Left hindlimb (tissue), 1 donor: ENCODE measurements around the gene ZNF613.
A peak's percentile ranks its signal among the peaks of the same experiment; 100 is the strongest.
"Not testable (repeated sequence)": the region's sequence is repeated elsewhere in the genome, so short reads cannot be mapped to it uniquely, and the experiment has no call there.

Source experiments
- DNase-seq: peaks from one replicate; pipeline ENCODE4 v3.0.0-alpha.2; 2018

Gene ZNF613

DNA sequence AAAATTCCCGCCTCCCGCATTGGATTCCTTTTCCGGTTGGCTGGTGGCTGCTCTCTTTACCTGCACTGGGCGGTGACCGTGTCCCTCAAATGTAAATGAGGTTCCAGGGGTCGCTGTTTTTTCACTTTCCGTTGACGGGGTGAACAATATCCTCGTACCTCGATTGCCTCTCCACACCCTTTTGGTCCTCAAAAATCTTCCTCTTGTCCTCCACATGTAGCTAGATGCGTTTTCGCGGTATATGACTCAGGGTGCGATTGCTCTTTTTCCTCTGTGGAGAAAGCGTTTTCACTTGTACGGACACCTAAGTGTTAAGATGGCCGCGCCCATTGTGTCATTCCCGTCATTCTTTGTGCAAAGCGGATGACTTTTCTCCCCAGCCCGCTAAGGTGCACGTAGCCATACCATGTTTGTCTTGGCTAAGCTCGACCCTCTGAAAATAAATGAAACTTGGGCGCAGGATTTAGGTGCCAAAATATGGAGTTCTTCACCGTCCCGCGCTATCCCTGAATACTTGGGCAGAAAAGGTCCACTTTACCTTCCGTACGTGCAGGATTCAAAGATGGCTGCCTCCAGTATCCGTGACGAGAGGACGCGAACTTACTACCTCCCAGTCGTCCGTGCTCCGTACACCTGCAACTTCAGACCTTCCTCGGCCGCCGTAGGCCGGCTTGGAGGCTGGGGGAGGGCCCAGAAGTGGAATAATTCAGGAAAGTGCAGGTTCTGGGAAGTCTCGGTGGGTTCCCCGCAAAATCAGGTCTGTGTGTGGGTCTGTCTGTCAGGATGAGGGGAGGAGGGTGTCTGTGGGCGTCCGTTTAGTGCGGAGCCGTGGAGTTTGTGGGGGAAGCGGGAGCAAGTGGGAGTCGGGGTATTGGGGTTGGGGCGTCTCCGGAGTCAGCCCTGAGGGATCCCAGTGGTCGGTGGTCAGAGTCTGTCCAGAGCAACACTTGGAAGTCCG is at the start of gene ZNF613:
ZNF613 (plus strand) TSS at position 689 of the 958 bp plus-strand sequence. CDS start 8,749 bp downstream, outside the sequence.
- DNase-seq, result peak; percentile 93

DNA sequence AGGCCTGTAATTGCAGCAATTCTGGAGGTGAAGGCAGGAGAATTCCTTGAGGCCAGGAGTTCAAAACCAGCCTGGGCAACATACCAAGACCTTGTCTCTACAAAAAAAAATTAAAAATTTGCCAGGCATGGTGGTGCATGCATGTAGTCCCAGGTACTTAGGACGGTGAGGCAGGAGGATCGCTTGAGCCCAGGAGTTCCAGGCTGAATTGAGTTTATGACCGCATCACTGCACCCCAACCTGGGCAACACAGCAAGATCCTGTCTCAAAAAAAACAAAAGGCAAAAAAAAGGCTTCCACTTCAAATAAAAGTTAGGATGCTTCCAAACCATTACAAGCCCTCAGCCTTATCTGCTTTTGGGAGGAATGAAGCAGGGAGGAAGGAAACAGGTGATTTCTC is 44.8 kb upstream of the ZNF613 start:
- no peak for DNase-seq

DNA sequence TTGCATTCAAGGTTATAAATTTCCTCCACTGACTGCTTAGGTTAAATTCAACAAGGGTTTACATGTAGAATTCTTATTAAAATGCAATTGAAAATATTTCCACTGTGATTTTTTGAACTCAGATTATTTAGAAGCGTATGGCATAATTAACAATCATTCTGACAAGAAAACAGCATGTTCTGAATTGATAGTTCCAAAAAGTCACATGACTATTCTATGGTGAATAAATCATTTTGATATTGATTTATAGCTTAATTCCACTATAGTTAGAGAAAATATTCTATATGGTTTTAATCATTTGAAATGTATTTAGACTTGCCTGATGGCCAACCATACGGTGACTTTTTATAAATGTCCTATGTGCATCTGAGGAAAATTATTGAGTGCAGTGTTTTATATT is 42.6 kb upstream of the ZNF613 start:
- DNase-seq, result no peak

DNA sequence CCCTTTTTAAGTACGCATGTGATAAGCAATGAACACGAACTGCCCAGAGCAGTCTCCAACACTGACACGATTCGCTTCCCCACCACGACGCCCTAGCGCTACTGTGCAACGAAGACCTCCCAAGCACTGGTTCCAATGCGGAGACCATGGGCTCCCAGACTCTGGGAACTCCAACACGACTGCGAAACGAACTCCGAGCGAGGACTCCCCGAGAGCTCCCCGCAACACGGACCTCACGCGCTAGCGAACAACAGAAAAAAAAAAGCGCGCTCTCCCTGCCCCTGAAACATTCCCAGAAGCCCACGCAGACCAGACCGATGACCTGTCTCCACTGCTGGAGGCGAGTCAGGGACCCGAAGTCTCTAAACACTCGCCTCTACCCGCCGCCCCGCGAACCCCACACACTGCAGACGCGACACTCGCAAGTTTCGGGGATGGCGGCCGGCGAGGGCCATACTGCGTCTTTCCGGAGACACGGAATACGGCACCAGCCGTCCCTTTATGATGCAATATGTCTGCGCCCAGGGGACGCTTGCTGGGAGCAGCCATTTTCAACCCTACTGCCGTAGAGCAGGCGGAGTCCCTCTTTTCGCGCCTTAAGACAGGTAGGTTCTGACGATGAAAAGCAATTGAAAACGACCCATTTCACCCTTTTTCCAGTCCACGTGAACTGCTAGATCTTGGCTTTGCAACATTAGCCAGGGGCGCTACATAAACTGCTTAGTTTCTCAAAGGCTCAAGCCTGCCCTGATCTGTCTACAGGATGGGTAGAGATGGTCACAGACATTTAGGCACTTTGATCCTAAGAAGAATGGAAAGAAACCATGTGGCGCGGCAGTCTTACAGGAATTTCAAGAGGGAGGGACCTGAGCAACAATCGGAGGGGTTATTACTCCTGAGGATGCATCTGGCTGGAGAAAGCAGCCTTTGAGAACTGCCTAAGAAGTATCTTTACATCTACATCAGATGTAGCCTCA is 39.5 kb upstream of the ZNF613 start, which contains the start of gene ZNF577:
ZNF577 (minus strand) TSS at position 430 of the 977 bp plus-strand sequence. CDS start 7,569 bp downstream, outside the sequence.
- peak; percentile 93 for DNase-seq

DNA sequence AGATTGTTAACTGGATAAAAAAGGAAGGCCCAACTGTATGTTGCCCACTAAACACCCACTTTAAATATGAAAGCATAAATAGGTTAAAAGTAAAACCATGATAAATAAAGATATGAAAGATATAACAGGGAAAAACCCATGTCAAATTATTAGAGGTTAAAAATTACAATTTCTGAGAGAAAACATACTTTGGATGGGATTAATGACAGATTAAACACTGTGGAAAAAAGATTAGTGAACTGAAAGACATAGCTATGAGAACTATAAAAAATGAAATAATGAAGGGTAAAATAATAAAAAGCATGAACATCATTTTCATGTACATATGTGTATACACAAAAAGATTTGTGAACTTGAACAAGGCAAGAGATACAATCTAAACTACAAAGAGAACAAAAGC is 37.3 kb upstream of the ZNF613 start:
- no peak for DNase-seq

DNA sequence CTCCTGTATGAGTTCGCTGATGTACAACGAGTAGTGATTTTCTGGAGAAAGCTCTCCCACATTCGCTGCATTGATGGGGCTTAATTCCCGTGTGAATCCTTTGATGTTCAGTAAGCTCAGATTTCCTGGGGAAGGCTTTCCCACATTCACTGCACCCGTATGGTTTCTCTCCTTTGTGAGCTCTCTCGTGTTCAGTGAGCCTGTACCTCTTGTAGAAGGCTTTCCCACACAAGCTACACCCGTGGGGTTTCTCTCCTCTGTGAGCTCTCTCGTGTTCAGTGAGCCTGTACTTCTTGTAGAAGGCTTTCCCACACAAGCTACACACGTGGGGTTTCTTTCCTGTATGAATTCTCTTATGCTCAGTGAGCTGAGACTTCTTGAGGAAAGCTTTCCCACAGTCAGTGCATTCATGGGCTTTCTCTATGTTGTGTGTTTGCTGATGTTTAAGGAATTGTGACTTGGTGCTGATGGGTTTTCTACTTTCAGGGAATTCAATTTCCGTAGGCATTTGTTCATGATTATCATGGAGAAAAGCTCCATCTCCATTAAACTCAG is 36.0 kb upstream of the ZNF613 start:
- no peak for DNase-seq

DNA sequence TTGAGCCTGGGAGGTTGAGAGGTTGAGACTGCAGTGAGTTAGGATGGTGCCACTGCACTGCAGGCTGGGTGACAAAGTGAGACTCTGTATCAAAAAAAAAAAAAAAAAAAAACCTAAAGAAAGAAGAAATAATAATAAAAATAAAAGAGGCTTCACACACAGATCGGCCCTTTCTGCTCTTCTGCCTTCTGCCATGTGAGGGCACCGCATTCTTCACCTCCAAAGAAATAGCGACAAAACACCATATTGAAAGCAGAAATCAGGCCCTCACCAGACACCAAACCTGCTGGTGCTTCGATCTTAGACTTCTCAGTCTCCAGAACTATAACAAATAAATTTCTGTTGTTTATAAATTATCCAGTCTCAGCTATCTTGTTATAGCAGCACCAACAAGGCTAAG is 25.4 kb upstream of the ZNF613 start:
- no peak for DNase-seq

DNA sequence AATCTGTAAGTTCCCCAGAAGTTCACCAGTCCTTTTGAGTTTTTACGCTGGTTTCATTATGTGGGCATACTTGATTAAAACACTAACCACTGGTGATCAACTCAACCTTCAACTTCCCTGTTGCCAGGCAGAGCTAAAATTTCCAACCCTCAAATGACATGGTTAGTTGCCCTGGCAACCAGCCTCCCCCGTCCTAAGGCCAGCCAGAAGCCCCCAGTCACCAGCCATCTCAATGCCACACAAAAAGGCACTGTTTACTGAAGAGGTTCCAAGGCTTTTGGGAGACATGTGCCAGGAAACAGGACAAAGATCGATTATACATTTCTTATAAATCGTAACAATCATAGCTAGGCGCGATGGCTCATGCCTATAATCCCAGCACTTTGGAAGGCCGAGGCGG is 24.1 kb upstream of the ZNF613 start:
- DNase-seq, result no peak

DNA sequence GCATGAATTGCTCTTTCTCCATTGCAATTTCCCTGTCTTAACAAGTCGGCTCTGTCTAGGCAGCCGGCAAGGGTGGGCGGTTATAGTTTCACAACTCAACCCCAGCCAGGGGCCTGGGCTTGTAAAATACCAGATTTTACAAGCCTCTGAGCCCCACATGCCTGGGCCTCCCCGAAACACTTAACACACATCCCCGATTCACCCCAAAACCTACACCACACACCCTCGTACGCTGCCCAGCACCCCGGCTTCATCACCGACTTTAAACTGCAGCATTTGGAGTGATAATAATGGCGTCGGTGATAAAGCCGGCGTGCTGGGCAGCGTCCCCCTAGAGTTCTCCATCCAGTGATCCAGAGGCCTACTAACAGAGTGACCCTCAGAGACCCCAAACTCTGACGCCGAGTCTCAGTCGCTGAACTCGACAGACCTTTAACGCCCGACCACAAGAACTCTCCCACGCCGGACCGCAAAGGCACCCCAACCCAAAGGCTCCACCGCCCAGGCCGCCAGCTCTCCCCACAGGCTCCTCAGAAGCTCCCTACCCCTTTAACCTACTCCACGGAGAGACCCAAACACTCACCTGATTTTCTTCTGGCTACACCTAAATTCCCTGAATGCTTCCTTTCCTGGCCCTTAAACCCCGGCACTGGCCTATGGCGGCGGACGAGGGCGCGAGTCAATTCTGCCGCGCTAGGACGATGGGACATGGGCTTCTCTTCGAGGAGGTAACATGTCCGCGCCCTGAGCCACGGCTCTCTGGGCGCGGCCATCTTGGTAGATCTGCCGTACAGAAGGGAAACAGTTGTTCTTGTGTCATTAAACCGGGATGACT is 22.7 kb upstream of the ZNF613 start, which contains the start of gene ZNF649:
ZNF649 (minus strand) TSS at position 687 of the 835 bp plus-strand sequence. CDS start 4,910 bp downstream, outside the sequence.
- peak; percentile 89 for DNase-seq

DNA sequence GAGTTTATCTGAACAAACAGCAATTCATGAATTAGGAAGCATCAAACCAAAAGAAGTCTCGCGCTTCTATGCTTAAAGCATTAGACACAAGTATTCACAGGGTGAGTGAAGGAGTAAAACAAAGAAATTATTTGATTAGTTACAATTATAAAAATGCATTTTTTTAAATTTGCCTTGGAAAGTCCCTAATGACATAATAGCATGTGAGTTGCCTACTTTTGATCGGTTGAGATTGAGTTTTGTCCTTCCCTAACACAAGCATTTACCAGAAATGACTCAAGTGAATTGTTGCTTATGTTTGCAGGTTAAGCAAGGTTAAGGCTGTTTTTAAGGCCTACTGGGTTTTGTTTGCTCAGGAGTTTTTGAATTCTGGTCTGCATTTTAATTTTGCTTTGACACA is 22.1 kb upstream of the ZNF613 start:
- DNase-seq, result no peak

DNA sequence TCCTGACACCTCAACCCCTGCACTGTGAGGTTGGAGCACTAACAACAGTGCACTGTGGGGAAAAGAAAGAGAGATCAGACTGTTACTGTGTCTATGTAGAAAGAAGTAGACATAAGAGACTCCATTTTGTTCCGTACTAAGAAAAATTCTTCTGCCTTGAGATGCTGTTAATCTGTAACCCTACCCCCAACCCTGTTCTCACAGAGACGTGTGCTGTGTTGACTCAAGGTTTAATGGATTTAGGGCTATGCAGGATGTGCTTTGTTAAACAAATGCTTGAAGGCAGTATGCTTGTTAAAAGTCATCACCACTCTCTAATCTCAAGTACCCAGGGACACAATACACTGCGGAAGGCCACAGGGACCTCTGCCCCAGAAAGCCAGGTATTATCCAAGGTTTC is 21.6 kb upstream of the ZNF613 start:
- not testable (repeated sequence) for DNase-seq

DNA sequence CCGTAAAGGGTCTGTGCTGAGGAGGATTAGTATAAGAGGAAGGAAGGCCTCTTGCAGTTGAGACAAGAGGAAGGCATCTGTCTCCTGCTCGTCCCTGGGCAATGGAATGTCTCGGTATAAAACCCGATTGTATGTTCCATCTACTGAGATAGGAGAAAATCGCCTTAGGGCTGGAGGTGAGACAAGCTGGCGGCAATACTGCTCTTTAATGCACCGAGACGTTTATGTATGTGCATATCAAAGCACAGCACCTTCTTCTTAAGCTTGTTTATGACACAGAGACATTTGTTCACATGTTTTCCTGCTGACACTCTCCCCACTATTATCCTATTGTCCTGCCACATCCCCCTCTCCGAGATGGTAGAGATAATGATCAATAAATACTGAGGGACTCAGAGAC is 21.2 kb upstream of the ZNF613 start:
- DNase-seq, result not testable (repeated sequence)

DNA sequence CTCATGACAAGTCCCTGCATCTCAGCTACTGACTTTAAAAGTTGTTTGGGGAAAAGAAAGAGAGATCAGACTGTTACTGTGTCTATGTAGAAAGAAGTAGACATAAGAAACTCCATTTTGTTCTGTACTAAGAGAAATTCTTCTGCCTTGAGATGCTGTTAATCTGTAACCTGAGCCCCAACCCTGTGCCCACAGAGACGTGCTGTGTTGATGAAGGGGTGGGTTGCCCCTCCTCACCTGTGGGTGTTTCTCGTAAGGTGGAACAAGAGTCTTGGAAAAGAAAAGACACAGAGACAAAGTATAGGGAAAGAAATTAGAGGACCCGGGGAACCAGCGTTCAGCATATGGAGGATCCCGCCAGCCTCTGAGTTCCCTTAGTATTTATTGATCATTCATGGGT is 19.3 kb upstream of the ZNF613 start:
- DNase-seq, result not testable (repeated sequence)

DNA sequence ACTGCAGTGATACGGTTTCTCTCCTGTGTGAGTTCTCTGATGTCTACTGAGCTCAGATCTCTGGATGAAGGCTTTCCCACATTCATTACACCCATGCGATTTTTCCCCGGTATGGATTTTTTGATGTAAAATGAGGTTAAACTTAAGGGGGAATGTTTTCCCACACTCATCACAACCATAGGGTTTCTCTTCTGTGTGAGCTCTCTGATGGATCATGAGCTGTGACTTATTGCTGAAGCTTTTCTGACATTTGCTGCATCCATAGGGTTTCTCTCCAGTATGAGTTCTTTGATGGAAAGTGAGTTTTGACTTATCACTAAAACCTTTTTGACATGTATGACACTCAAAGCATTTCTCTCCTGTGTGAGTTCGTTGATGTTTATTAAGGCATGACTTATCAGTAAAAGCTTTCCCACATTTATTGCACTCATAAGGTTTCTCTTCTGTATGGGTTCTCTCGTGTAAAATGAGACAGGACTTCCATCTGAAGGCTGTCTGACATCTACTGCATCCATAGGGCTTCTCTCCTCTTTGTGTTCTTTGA is 11.9 kb upstream of the ZNF613 start:
- no peak for DNase-seq

DNA sequence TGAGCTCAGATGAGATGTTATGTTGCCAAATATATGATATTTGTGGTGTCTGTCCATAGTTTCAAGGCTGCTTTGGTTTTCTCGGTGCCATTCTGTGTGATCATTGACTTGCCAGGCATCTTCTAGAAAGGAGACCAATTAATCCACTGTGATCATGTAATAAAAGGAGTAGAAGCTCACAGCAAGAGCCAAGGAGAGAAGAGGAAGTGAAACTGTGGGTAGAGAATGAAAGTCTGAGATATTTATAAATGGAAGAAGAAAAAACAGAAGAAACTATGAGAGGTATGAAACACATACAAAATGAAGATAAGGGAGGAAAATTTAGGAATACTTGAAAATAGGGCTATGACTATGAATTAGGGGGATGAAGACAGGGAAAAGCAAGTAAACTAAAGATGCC is 11.1 kb upstream of the ZNF613 start:
- no peak for DNase-seq

DNA sequence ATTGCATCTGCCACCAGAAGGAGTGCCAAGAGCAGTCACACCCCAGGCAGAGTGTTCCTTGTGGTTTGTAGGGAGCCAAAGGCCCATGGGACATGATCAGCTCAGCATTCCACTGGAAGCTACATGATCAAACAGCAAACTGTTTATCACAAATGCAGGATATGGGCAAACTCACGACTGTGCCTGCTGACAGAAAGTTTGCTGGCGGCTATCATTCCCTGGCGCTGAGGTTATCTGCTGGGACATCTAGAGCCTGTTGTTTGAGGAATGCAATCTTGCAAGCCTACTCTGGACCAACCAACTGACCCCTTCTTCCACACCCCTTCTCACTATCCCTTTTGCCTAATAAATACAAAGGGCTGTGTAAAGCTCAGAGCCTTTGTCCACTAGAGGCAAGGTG is 7.7 kb upstream of the ZNF613 start:
- DNase-seq, result no peak

DNA sequence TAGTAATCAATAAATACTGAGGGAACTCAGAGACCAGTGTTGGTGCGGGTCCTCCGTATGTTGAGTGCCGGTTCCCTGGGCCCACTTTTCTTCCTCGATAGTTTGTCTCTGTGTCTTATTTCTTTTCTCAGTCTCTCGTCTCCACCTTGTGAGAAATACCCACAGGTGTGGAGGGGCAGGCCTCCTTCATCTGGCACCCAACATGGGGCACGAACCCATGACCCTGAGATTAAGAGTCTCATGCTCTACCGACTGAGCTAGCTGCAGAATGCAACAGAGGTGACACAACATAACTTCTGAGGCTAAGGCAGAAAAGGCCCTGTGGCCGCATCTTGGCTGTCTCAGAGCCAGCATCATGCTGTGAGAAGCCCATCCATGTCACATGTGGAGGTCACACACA is 5.3 kb upstream of the ZNF613 start:
- no peak for DNase-seq

DNA sequence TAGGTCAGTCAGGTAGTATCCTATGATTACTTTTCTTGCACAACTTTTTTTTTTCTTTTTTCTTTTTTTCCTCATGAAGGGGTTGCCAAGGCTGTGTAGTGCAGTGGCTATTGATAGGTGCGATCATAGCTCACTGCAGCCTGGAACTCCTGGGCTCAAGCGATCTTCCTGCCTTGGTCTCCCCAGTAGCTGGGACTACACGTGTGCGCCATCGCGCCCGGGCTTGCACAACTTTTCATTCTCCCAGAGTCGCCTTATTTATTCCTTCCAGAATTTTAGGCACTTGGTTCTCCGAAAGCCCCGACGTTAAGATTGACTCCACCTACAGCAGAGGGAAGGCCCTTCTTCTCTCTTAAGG is 867 bp upstream of the ZNF613 start:
- no peak for DNase-seq

DNA sequence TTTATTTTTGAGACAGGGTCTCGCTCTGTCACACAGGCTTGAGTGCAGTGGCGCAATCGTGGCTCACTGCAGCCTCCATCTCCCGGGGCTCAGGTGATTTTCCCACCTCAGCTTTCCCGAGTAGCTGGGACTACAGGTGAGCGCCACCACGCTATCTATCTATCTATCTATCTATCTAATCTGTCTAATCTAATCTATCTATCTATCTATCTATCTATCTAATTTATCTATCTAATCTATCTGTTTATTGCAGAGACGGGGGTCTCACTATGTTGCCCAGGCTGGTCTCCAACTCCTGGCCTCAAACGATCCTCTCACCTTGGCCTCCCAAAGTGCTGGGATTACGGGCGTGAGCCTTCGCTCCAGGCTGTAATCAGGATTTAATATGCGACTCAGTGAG is 587 bp downstream of the ZNF613 start:
- DNase-seq, result no peak

DNA sequence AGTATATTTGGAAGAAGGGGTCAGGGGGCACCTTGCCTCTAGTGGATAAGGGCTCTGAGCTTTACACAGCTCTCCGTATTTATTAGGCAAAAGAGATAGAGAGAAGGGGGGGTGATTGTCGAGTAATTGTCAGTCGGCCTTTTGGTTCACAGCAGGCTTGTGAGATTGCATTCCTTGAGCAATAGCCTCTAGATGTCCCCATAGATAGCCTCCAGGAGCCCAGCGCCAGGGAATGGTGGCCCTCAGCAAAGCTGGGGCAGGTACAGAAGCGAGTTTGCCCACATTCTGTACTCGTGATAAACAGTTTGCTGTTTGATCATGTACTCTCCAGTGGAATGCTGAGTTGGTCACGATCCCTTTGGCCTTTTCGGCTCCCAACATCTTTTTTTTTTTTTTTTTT is 4.6 kb downstream of the ZNF613 start:
- no peak for DNase-seq

DNA sequence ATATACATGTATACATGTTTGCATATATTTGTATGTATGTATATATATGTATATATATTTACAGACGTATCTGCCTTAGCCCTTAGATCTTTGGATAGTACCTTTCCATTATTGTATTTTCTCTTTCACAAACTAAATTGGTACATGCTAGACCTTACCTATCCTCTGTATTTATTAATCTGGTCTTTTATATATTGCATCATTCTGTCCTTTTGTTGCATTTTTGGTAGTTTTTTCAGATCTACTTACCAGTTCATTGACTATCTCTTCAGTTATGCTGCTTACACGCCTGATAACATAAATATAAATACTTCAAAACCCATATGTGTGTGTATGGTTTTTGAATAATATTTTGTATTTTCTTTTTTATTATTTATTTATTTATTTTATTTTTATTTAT is 11.7 kb downstream of the ZNF613 start:
- no peak for DNase-seq
